ENCODE data around the gene RAB8A. TPM values are rescaled to one million over a fixed set of nuclear protein-coding genes. Genes with fewer than 3 reads are reported as not detected.
A peak's percentile ranks its signal among the peaks of the same experiment; 100 is the strongest.

The RAB8A gene
- total and polyA plus RNA-seq, 8 donors = 12.0 to 40.8 (median 23.1) TPM

DNA sequence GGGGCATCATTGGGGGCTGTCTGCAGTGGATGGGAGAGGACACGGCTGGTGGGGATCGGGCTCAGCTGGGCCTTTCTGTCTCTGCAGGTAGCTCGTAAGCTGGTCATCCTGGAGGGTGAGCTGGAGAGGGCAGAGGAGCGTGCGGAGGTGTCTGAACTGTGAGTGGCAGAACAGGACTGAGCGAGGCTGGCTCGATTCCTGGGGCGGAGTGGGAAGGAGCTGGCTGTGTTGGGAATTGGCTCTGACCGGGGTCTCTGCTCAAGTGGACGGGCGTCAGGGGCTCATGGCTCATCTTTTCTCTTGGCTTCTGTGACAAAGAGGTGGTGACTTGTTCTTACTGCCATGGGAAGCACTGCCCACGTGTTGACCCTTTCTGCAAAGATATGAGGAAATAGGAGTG, 23.7 kb upstream of the RAB8A start:
- DNase-seq = peak in 1 of 6 donors; percentile 28
- Histone ChIP-seq H3K27ac (peak overlapping the region; percentile 33 to 92 (median 70)), H3K4me1 (peaks cover 0 to 10% (median 6%) of the 10 kb centered on the region in 3 donors), H3K36me3 (peaks cover 9 to 53% (median 15%) of the 10 kb centered on the region in 3 donors), H3K4me3 (no peak overlapping the region), H3K27me3 (no peaks in the 10 kb centered on the region), H3K9me3 (no peaks in the 10 kb centered on the region)
- TF ChIP-seq, protein P1, sequence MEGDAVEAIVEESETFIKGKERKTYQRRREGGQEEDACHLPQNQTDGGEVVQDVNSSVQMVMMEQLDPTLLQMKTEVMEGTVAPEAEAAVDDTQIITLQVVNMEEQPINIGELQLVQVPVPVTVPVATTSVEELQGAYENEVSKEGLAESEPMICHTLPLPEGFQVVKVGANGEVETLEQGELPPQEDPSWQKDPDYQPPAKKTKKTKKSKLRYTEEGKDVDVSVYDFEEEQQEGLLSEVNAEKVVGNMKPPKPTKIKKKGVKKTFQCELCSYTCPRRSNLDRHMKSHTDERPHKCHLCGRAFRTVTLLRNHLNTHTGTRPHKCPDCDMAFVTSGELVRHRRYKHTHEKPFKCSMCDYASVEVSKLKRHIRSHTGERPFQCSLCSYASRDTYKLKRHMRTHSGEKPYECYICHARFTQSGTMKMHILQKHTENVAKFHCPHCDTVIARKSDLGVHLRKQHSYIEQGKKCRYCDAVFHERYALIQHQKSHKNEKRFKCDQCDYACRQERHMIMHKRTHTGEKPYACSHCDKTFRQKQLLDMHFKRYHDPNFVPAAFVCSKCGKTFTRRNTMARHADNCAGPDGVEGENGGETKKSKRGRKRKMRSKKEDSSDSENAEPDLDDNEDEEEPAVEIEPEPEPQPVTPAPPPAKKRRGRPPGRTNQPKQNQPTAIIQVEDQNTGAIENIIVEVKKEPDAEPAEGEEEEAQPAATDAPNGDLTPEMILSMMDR (IDR thresholded peaks at IDR 0.05) = no peak
- FAIRE-seq = no peak
- ATAC-seq = peak; percentile 9 to 36 (median 18)
- WGBS, 2 donors = 61 to 66% methylated on average over 12 of the region's 12 CpGs
- intact Hi-C loops (cut with DNase I) = no loop called here

DNA sequence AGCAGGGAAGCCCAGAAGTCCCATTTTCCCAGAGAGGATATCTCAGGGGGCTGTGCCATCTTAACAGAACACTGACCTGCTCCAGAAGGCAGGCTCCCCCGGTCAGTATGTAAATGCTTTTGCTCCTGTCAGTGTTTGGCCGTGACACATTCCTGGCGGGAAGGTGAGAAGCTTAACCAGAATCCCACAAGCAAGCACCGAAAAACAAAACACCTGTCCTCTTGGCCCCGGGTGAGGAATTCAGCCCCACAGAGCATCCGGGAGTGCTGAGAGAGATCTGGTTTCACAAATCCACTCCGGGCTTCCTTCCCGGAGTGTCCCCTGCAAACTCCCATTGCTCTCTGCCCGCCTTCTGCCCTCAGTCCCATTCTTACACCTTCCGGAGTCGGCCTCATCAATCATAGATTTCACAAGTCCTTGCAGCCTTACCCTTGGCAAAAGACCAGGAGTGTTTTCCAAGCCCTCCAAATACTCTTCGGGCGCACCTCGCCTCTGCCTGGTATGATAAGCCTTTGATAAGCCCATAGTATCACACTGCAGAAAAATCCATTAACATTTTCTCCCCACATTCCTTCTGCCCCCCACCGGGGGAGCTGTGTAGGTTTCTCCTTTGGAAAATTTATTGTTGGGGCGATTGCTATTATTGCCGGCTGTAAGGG, 23.2 kb upstream of the RAB8A start:
- ATAC-seq (peak; percentile 67 to 74 (median 68)), DNase-seq (peak in 3 of 6 donors; percentile 56 to 68 (median 60)), FAIRE-seq (no peak)
- H3K4me3 ChIP-seq = no peak overlapping the region
- no peaks in the 10 kb centered on the region for H3K9me3 ChIP-seq
- peaks cover 9 to 58% (median 15%) of the 10 kb centered on the region in 3 donors for H3K36me3 ChIP-seq
- no peaks in the 10 kb centered on the region for H3K27me3 ChIP-seq
- TF ChIP-seq, protein P1 (IDR thresholded peaks at IDR 0.05) = no peak
- 55 to 66% methylated on average over 17 of the region's 17 CpGs for WGBS, 2 donors
- H3K27ac ChIP-seq = peak overlapping the region; percentile 63 to 92 (median 78)
- H3K4me1 ChIP-seq = peaks cover 0 to 10% (median 6%) of the 10 kb centered on the region in 3 donors
- intact Hi-C loops (cut with DNase I) = no loop called here

DNA sequence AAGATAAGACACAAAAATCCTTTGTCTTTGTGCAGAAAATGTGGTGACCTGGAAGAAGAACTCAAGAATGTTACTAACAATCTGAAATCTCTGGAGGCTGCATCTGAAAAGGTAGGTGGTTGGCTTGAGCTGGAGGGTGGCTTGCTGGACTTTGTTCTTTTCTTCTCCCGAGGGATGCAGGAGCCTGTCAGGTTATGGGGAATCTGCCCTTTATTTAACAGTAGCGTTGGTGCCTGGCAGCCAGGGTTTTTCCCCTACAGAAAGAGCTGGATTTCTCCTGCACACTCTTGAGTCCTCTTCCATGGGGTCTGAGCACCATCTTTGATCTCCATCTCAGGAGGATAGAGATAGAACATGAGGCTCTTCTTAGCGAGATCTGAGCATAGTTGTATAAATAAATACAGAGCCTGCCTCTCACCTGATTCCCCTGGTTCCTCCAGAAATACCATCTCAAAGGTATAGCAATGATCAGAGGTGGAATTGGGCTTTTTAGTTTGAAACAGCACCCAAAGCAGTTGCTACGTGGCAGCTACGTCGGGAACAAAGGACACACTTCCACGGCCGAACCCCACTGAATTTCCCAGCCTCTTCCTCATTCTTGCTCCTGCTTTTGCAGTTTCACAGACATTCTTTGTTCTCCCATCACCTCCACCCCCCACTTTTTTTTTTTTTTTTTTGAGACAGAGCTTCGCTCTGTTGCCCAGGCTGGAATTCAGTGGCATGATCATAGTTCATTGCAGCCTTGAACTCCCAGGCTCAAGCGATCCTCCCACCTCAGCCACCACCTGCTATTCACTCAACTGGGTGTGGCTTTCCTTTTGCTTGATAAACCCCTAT, 22.5 kb upstream of the RAB8A start:
- DNase-seq (peak in 2 of 6 donors; percentile 21 to 42), ATAC-seq (peak; percentile 44 to 66 (median 54)), FAIRE-seq (no peak)
- H3K27me3 ChIP-seq = no peaks in the 10 kb centered on the region
- H3K36me3 ChIP-seq = peaks cover 9 to 61% (median 15%) of the 10 kb centered on the region in 3 donors
- intact Hi-C loops (cut with DNase I) = no loop called here
- 67 to 73% methylated on average over 10 of the region's 10 CpGs for WGBS, 2 donors
- peak overlapping the region; percentile 63 to 92 (median 78) for H3K27ac ChIP-seq
- H3K4me1 ChIP-seq = peaks cover 0 to 10% (median 6%) of the 10 kb centered on the region in 3 donors
- TF ChIP-seq, protein P1 (IDR thresholded peaks at IDR 0.05) = no peak
- H3K9me3 ChIP-seq = no peaks in the 10 kb centered on the region
- H3K4me3 ChIP-seq = no peak overlapping the region

DNA sequence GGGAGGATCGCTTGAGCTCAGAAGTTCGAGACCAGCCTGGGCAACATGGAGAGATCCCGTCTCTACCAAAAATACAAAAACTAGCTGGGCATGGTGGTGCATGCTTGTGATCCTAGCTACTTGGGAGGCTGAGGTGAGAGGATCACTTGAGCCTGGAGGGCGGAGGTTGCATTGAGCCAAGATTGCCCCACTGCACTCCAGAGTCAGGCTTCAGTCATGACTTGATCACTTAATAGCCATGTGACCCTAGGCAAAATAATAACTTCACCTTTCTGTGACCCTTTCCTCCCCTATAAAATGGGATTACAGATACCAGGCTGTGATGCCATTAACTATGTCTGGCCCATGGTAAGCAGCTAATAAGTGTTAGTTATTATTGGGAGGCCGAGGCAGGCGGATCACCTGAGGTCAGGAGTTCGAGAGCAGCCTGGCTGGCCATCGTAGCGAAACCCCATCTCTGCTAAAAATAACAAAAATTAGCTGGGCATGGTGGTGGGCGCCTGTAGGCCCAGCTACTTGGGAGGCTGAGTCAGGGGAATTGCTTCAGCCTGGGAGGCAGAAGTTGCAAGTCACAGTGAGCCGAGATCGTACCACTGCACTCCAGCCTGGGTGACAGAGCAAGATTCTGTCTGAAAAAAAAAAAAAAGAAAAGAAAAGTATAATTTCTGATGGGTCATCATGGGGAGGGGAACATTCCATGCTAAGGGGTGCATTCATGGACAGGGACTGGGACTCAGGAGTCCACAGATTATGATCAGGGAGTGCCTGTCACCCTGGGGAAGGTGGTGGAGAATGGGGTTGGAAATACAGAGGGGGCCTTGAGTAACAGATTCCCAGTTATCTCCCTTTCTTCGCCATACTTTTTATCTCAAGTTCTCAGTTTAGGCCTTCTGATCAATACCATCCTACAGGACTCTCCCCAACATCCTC, 19.9 kb upstream of the RAB8A start:
- Histone ChIP-seq H3K4me1 (peaks cover 0 to 6% (median 5%) of the 10 kb centered on the region in 3 donors), H3K27ac (no peak overlapping the region), H3K36me3 (peaks cover 0 to 51% (median 8%) of the 10 kb centered on the region in 3 donors), H3K27me3 (no peaks in the 10 kb centered on the region), H3K4me3 (no peak overlapping the region), H3K9me3 (no peaks in the 10 kb centered on the region)
- DNase-seq = peak in 1 of 6 donors; percentile 2
- no peak for ATAC-seq
- TF ChIP-seq, protein P1 (IDR thresholded peaks at IDR 0.05) = no peak
- FAIRE-seq = no peak
- intact Hi-C loops (cut with DNase I) = no loop called here
- WGBS, 2 donors = 97% methylated on average over 13 of the region's 13 CpGs

All from pancreas (tissue), 10 donors.